Measurements from ENCODE around the gene THADA.

The THADA gene

DNA sequence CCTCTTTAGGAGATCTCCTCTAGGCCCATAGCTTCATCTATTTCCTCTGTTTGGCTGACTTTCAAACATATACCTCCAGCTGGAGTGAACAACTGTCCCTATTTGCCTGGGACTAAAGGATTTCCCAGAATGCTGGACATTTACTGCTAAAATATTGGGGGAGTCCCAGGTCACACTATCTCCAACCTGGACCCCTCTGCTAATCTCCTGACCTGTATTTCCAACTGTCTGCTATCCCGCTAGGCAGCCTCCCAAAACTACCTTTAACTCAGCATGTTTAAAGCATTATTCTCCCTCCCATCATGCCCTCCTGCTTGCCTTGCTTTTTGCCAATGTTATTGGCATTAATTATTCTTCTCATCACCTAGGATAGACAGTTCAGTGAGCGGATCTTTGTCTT, 77.1 kb downstream of the THADA start:
- TF ChIP-seq, protein P1, sequence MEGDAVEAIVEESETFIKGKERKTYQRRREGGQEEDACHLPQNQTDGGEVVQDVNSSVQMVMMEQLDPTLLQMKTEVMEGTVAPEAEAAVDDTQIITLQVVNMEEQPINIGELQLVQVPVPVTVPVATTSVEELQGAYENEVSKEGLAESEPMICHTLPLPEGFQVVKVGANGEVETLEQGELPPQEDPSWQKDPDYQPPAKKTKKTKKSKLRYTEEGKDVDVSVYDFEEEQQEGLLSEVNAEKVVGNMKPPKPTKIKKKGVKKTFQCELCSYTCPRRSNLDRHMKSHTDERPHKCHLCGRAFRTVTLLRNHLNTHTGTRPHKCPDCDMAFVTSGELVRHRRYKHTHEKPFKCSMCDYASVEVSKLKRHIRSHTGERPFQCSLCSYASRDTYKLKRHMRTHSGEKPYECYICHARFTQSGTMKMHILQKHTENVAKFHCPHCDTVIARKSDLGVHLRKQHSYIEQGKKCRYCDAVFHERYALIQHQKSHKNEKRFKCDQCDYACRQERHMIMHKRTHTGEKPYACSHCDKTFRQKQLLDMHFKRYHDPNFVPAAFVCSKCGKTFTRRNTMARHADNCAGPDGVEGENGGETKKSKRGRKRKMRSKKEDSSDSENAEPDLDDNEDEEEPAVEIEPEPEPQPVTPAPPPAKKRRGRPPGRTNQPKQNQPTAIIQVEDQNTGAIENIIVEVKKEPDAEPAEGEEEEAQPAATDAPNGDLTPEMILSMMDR (IDR thresholded peaks at IDR 0.05; ENCODE audit: insufficient read depth, low read depth, low read length, missing control alignments), result no peak
- H3K4me3 ChIP-seq (ENCODE audit: low read depth, low read length), result no peak overlapping the region
- DNase-seq (ENCODE audit: low read depth), result no peak

DNA sequence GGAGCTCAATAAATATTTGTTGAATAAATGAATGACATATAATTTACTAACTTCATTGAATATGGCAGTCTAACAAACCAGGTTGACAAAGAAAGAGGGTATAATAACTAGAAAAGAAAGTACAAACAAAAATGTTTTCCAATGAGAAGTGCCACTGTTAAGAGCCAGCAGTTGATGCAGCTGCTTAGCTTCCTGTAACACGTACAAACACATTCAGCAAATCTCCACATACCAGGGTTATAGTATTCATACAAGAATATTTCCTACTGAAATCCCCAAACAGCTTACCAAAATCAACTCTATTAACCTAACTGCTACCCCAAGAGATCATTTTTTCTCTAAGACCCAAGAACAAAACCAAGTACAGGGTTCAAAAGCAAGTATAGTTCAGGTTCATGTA, 77.7 kb downstream of the THADA start:
- DNase-seq (ENCODE audit: low read depth), result no peak
- no peak overlapping the region for H3K4me3 ChIP-seq (ENCODE audit: low read depth, low read length)
- TF ChIP-seq, protein P1 (IDR thresholded peaks at IDR 0.05; ENCODE audit: insufficient read depth, low read depth, low read length, missing control alignments), result no peak

DNA sequence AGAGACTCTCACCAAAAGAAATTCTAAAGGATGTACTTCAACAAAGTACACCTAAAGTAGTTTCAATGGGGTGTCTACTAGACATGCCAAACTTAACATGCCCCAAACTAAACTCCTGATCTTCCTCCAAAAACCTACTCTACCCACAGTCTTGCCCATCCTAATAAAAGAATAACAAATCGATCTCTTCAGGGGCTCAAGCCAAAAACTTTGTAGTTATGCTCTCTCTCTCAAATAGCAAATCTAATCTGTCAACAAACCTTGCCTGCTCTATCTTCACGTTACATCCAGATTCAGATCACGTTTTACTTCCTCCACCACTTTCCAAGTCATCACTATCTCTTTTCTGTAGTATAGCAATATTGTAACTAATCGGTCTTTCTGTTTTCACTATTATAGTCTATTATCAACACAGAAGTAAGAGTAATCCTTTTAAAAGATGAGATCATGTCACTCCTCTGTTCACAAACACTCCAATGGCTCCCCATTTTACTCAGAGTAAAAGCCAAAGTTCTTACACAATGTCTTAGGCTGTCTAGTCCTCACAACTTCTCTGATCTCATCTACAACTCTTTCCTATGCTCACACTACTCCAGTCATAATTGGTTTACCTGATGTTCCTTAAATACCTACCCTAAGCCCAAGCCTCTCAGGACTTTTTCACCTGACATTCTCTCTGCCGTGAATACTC, 79.9 kb downstream of the THADA start:
- TF ChIP-seq, protein P1 (IDR thresholded peaks at IDR 0.05; ENCODE audit: insufficient read depth, low read depth, low read length, missing control alignments), result no peak
- DNase-seq (ENCODE audit: low read depth), result no peak
- no peak overlapping the region for H3K4me3 ChIP-seq (ENCODE audit: low read depth, low read length)

DNA sequence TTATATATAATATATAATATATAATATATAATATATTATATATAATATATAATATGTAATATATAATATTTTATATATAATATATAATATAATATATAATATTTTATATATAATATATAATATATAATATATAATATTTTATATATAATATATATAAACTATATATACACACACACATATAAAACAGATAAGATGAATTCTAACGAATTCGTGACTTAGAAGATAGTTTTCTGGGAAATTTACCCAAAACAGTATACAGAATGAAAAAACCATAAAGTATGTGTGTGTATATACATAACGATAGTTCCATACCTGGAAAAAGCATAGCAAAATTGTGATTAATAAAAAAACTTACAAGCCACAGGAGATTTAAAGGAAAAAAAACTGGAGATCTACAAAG, 80.6 kb downstream of the THADA start:
- H3K4me3 ChIP-seq (ENCODE audit: low read depth, low read length), result no peak overlapping the region
- TF ChIP-seq, protein P1 (IDR thresholded peaks at IDR 0.05; ENCODE audit: insufficient read depth, low read depth, low read length, missing control alignments), result no peak
- DNase-seq (ENCODE audit: low read depth), result no peak

DNA sequence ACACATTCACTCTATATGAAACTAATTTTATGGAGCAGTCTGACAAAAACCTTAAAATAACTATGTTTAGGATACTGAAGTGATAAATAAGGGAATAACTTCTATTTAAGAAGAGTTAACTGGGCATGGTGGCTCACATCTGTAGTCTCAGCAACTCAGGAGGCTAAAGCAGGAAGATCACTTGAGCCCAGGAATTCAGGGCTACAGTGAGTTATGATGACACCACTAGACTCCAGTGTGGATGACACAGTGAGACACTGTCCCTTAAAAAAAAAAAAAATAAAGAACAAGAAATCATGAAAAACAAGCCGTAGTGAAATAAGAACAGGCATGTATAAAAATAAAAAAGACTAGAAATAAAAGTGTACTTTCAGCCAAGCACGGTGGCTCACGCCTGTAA, 82.0 kb downstream of the THADA start:
- TF ChIP-seq, protein P1 (IDR thresholded peaks at IDR 0.05; ENCODE audit: insufficient read depth, low read depth, low read length, missing control alignments), result no peak
- no peak for DNase-seq (ENCODE audit: low read depth)
- no peak overlapping the region for H3K4me3 ChIP-seq (ENCODE audit: low read depth, low read length)

DNA sequence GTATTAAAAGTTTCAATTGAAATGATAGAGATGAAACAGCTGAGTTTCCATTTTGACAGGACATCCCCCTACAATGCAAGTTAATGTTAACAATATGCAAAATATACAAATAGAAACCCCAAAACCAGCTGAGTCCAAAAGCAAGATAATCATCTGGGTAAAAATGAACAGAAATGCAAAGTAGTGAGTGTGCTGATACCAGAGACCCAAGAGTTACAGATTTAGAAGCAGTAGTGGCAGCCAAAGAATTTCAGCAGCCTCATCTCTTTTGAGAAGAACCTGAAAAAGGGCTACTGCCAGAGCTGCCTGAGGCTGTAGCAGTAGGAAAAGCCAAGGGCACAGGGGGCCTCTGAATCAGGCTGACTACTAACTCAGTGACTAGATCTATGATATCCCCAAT, 82.6 kb downstream of the THADA start:
- DNase-seq (ENCODE audit: low read depth), result peak; percentile 38
- TF ChIP-seq, protein P1 (IDR thresholded peaks at IDR 0.05; ENCODE audit: insufficient read depth, low read depth, low read length, missing control alignments), result no peak
- H3K4me3 ChIP-seq (ENCODE audit: low read depth, low read length), result no peak overlapping the region

DNA sequence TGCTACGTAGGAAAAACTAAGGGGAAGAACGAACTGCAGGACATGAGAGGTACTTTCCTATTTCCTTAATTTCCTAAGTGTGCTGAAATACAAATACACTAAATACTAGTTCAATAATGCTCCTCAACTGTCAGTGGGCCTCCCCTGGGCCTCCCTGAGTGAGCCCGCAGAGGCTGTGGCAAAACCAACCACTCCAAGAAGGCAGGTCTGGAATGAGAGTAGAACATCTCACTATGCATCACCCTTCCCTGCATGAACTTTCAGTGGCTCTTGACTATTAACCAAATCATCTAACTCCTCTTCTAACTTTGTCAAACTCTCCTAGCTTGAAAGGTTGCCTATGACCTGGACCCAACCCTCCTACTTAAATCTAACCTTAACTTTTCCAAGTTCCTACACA, 84.6 kb downstream of the THADA start:
- no peak for DNase-seq (ENCODE audit: low read depth)
- TF ChIP-seq, protein P1 (IDR thresholded peaks at IDR 0.05; ENCODE audit: insufficient read depth, low read depth, low read length, missing control alignments), result no peak
- H3K4me3 ChIP-seq (ENCODE audit: low read depth, low read length), result no peak overlapping the region

Measured in GM12865 (cell line).